ENCODE results near the gene FOXP4. TPM values are rescaled to one million over a fixed set of nuclear protein-coding genes. Genes with fewer than 3 reads are reported as not detected.

Gene FOXP4
- total and polyA plus RNA-seq, 2 of the 13 experiments (the other 11 are each of a cell fraction or from before 2014, with no cell fraction given) = 11.0 to 12.4 TPM

DNA sequence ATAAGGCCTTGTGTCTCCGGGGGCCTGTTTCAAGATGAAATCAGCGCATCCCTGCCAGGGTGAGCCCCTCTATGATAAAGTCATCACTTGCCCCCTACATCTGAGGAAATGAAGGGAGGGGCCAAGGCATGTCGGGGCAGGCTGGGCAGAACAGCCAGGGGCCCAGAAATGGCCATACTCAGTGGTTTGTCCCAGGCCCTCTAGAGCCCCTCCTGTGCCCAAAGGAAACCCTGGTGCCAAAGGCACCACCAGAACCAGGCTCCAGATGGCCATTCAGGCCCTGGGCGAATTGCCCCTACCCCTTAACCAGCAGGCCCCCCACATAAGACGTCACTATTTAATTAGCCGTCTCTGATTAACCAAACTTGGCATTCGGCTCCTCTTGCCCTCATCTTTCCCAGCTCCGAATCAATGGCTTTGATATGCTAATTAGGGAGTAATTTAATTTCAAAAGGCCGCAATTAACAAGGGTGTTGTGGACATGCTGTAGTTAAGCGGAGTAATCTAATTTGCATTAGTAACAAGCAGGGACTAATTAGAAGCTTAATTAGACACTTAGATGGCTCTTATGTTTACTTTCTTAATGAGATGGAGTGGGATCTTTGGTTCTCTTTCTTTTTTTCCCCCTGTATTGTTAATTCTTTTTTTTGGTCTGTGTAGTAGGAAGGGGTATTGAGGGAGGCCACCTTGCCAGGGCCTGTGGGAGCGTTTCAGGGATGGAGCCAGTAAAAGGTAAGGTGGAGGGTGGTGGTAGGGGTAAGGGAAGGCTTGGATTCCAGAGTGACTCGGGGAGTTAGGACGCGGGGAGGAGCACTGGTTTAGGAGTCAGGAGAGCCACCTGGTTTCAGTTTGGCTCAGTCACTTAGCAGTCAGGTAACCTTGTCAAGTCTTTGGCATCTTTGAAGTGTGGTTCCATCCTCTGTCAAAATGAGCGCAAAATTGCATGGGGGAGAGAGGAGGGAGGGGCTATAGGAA lies 9.4 kb downstream of the FOXP4 start (continued):
- TF ChIP-seq, protein P1, sequence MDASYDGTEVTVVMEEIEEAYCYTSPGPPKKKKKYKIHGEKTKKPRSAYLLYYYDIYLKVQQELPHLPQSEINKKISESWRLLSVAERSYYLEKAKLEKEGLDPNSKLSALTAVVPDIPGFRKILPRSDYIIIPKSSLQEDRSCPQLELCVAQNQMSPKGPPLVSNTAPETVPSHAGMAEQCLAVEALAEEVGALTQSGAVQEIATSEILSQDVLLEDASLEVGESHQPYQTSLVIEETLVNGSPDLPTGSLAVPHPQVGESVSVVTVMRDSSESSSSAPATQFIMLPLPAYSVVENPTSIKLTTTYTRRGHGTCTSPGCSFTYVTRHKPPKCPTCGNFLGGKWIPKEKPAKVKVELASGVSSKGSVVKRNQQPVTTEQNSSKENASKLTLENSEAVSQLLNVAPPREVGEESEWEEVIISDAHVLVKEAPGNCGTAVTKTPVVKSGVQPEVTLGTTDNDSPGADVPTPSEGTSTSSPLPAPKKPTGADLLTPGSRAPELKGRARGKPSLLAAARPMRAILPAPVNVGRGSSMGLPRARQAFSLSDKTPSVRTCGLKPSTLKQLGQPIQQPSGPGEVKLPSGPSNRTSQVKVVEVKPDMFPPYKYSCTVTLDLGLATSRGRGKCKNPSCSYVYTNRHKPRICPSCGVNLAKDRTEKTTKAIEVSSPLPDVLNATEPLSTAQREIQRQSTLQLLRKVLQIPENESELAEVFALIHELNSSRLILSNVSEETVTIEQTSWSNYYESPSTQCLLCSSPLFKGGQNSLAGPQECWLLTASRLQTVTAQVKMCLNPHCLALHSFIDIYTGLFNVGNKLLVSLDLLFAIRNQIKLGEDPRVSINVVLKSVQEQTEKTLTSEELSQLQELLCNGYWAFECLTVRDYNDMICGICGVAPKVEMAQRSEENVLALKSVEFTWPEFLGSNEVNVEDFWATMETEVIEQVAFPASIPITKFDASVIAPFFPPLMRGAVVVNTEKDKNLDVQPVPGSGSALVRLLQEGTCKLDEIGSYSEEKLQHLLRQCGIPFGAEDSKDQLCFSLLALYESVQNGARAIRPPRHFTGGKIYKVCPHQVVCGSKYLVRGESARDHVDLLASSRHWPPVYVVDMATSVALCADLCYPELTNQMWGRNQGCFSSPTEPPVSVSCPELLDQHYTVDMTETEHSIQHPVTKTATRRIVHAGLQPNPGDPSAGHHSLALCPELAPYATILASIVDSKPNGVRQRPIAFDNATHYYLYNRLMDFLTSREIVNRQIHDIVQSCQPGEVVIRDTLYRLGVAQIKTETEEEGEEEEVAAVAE (CRISPR knock-in tag; IDR thresholded peaks at IDR 0.05; ENCODE audit: borderline replicate concordance) = 0 out of 2 replicates have a peak, but pooled peaks have one; percentile 23
- TF ChIP-seq, protein P2, sequence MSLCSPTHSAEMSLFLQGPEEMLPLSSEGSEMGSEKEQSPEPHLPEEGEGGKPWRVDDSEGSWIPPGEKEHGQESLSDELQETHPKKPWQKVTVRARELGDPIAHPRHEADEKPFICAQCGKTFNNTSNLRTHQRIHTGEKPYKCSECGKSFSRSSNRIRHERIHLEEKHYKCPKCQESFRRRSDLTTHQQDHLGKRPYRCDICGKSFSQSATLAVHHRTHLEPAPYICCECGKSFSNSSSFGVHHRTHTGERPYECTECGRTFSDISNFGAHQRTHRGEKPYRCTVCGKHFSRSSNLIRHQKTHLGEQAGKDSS (CRISPR knock-in tag; IDR thresholded peaks at IDR 0.05; ENCODE audit: borderline replicate concordance, low read depth) = peak; percentile 86; the same call in 1 of the 2 replicates
- TF ChIP-seq ZSCAN25 (CRISPR knock-in tag; IDR thresholded peaks at IDR 0.05) = no peak
- TF ChIP-seq PAF1 (CRISPR knock-in tag; IDR thresholded peaks at IDR 0.05) = no peak
- peak; percentile 50 for TF ChIP-seq AGO2 (optimal IDR thresholded peaks at IDR 0.05; ENCODE audit: low read depth, low read length)
- TF ChIP-seq ZNF484 (CRISPR knock-in tag; IDR thresholded peaks at IDR 0.05; ENCODE audit: borderline replicate concordance, low read depth) = no peak
- TF ChIP-seq, protein P3, sequence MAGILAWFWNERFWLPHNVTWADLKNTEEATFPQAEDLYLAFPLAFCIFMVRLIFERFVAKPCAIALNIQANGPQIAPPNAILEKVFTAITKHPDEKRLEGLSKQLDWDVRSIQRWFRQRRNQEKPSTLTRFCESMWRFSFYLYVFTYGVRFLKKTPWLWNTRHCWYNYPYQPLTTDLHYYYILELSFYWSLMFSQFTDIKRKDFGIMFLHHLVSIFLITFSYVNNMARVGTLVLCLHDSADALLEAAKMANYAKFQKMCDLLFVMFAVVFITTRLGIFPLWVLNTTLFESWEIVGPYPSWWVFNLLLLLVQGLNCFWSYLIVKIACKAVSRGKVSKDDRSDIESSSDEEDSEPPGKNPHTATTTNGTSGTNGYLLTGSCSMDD (CRISPR knock-in tag; IDR thresholded peaks at IDR 0.05) = no peak
- TF ChIP-seq, protein P4, sequence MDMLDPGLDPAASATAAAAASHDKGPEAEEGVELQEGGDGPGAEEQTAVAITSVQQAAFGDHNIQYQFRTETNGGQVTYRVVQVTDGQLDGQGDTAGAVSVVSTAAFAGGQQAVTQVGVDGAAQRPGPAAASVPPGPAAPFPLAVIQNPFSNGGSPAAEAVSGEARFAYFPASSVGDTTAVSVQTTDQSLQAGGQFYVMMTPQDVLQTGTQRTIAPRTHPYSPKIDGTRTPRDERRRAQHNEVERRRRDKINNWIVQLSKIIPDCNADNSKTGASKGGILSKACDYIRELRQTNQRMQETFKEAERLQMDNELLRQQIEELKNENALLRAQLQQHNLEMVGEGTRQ (IDR thresholded peaks at IDR 0.05; ENCODE audit: low read depth, low read length) = no peak
- TF ChIP-seq, protein P4 (CRISPR knock-in tag; IDR thresholded peaks at IDR 0.05; ENCODE audit: borderline replicate concordance) = no peak

Measured in HepG2 (cell line).